ENCODE measurements around the gene PSMD3.

DNA sequence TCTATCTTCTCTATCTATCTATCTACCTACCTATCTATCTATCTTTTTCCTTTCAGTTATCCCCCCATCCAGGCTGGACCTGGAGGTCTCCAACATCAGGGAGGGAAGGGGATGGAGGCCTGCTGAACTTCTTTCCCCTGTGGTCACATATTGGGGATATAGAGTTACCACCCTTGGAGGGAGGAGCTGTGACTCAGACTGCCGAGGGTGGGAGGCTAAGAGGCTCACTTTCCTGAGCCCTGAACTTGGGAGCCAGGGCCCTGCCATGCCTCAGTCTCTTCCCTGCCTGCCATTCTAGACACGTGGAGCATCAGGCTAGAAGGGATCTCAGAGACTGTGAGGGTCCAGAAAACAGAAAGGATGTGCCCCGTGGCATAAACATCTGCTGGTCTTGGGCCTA lies 44.7 kb upstream of the PSMD3 start:
- TF ChIP-seq, protein P1, sequence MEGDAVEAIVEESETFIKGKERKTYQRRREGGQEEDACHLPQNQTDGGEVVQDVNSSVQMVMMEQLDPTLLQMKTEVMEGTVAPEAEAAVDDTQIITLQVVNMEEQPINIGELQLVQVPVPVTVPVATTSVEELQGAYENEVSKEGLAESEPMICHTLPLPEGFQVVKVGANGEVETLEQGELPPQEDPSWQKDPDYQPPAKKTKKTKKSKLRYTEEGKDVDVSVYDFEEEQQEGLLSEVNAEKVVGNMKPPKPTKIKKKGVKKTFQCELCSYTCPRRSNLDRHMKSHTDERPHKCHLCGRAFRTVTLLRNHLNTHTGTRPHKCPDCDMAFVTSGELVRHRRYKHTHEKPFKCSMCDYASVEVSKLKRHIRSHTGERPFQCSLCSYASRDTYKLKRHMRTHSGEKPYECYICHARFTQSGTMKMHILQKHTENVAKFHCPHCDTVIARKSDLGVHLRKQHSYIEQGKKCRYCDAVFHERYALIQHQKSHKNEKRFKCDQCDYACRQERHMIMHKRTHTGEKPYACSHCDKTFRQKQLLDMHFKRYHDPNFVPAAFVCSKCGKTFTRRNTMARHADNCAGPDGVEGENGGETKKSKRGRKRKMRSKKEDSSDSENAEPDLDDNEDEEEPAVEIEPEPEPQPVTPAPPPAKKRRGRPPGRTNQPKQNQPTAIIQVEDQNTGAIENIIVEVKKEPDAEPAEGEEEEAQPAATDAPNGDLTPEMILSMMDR (optimal IDR thresholded peaks at IDR 0.05 in 1 of 3, IDR thresholded peaks at IDR 0.05 in 1 of 3, conservative IDR thresholded peaks at IDR 0.05 in 1 of 3; ENCODE audit: extremely low read depth in 1 of 3, insufficient read depth in 2 of 3, low read length in 3 of 3) = no peak
- no peak for TF ChIP-seq EZH2 (IDR thresholded peaks at IDR 0.05; ENCODE audit: low read length)
